PC-3 (cell line): ENCODE measurements around the gene CAPN8. TPM values are rescaled to one million over a fixed set of nuclear protein-coding genes. Genes with fewer than 3 reads are reported as not detected.

Source experiments
- ATAC-seq: fragments of 200-7000 bp; cut with Tn5 transposase; 2 replicates; pipeline ENCODE4 v1.9.1; 2020; ENCODE audit warnings: mild to moderate bottlenecking, moderate library complexity
- BruUV-seq: library from RNA; stranded (reverse); fragments of 400-500 nt; replicated peaks from 2 replicates; lab custom pipeline; 2021; lab: Mats Ljungman, UMichigan
- CTCF ChIA-PET: fragments of 300-600 bp; sonication (Branson Sonifier 250); formaldehyde crosslinking; loops from one replicate; lab custom pipeline; 2022; ENCODE audit warnings: antibody characterized with exemption; lab: Charles Lee
- POLR2A ChIA-PET: fragments of 300-600 bp; sonication (Branson Sonifier 250); formaldehyde crosslinking; loops from one replicate; lab custom pipeline; 2022; ENCODE audit warnings: antibody characterized with exemption; ENCODE audit not compliant: unreplicated experiment; lab: Charles Lee
- DNase-seq: peaks from one replicate; pipeline ENCODE4 v3.0.0-alpha.2; 2015
- H2AFZ ChIP-seq: fragments of 300-600 bp; sonication (generic); 2 replicates; pipeline ENCODE4 v1.6.0; 2016; ENCODE audit warnings: antibody characterized with exemption, low read length
- H3F3A ChIP-seq: fragments of 300-600 bp; sonication (generic); one replicate; pipeline ENCODE4 v1.6.0; 2017; ENCODE audit warnings: antibody characterized with exemption, low read length, control low read depth, mild to moderate bottlenecking; ENCODE audit not compliant: unreplicated experiment
- H3K27ac ChIP-seq: fragments of 300-600 bp; sonication (generic); 2 replicates; pipeline ENCODE4 v1.5.1; 2016; ENCODE audit warnings: mild to moderate bottlenecking, low read length
- H3K27me3 ChIP-seq: fragments of 300-600 bp; sonication (generic); 2 replicates; pipeline ENCODE4 v1.6.1; 2016; ENCODE audit warnings: low read length, mixed read lengths
- H3K36me3 ChIP-seq: fragments of 300-600 bp; sonication (generic); 2 replicates; pipeline ENCODE4 v1.6.1; 2016; ENCODE audit warnings: low read depth, mixed run types, low read length, mixed read lengths
- H3K4me1 ChIP-seq: fragments of 300-600 bp; sonication (generic); 2 replicates; pipeline ENCODE4 v1.5.1; 2016; ENCODE audit warnings: low read length; ENCODE audit not compliant: insufficient read depth
- H3K4me2 ChIP-seq: fragments of 300-600 bp; sonication (generic); 2 replicates; pipeline ENCODE4 v1.6.0; 2016; ENCODE audit warnings: low read length
- H3K4me3 ChIP-seq: fragments of 300-600 bp; sonication (generic); 2 replicates; pipeline ENCODE4 v1.5.1; 2016; ENCODE audit warnings: mild to moderate bottlenecking, low read length, mixed read lengths
- H3K79me2 ChIP-seq: fragments of 300-600 bp; sonication (generic); 2 replicates; pipeline ENCODE4 v1.6.1; 2017; ENCODE audit warnings: low read length, mixed read lengths
- H3K9ac ChIP-seq: fragments of 300-600 bp; sonication (generic); 2 replicates; pipeline ENCODE4 v1.6.0; 2016; ENCODE audit warnings: mild to moderate bottlenecking, low read length
- H3K9me2 ChIP-seq: fragments of 300-600 bp; sonication (generic); replicated peaks from 2 replicates; pipeline ENCODE4 v1.6.1; 2016; ENCODE audit warnings: mixed run types, low read length, mixed read lengths
- H3K9me3 ChIP-seq: fragments of 300-600 bp; sonication (generic); 2 replicates; pipeline ENCODE4 v1.6.1; 2016; ENCODE audit warnings: low read length, mixed read lengths
- H4K20me1 ChIP-seq: fragments of 300-600 bp; sonication (generic); 2 replicates; pipeline ENCODE4 v1.6.1; 2016; ENCODE audit warnings: low read length, mixed read lengths
- EZH2 ChIP-seq: fragments of 300-600 bp; sonication (generic); IDR thresholded peaks from one replicate; pipeline ENCODE4 v1.6.1; 2017; ENCODE audit warnings: antibody characterized with exemption, mild to moderate bottlenecking, low read length; ENCODE audit not compliant: unreplicated experiment
- EZH2phosphoT487 ChIP-seq: fragments of 300-600 bp; sonication (generic); IDR thresholded peaks from 2 replicates; pipeline ENCODE4 v1.6.1; 2018; ENCODE audit warnings: mild to moderate bottlenecking, antibody characterized with exemption, low read length, borderline replicate concordance
- intact Hi-C: fragments of 100-400 bp; cut with micrococcal nuclease; formaldehyde crosslinking; loops from 2 replicates; pipeline ENCODE4 v1.9.0; 2023
- total RNA-seq: library from RNA; depleted of rRNA; stranded (reverse); fragments of >200 nt; gene quantifications from 2 replicates; pipeline ENCODE4 v1.2.3, GENCODE V29; 2014
- TF ChIP-seq, protein P1 (sequence below): fragments of 300-600 bp; sonication (generic); conservative IDR thresholded peaks from 2 replicates; pipeline ENCODE4 v1.5.1; 2017; ENCODE audit warnings: antibody characterized with exemption, low read depth, mild to moderate bottlenecking, low read length

The CAPN8 gene
- total RNA-seq, 1 experiment from 2014 or later: 5.9 TPM

DNA sequence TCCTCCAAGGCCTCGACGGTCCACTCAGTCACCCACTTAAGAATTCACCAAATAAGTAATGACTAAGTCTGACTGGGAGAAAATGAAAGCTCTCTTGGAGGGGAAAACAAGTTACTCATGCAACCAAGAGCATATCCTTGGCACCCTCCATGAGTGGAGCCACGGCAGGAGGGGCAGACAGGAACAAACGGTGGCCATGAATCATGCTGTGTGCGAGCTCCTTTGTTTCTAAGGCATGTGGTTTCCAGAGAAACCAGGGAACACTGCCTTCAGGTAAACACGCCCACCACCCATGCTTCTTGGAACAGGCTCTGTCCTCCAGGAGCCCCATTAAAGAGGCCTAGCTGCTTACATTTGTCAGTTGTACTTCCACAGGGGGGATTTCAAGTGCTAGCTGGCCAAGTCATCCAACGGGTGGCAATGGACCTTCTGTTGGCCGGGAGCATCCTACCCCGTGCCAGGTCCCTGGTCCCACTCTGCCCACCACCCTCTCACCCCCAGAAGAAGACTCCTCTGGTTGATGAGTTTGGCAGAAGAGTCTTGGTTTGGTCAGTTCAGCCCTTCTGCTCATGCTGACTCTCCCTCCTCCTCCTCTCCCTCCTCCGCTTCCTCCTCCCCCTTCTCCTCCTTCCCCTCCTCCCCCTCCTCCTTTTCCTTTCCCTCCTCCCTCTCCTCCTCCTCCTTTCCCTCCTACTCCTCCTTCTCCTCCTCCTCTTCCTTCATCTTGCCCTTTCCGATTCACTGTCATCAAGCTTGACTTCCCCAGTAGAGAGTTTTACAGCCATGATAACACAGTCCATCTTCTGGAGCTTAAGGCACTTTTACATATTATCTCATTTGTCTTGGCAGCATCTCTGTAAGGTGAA is 164.7 kb downstream of the CAPN8 start:
- BruUV-seq: no TSS peak

DNA sequence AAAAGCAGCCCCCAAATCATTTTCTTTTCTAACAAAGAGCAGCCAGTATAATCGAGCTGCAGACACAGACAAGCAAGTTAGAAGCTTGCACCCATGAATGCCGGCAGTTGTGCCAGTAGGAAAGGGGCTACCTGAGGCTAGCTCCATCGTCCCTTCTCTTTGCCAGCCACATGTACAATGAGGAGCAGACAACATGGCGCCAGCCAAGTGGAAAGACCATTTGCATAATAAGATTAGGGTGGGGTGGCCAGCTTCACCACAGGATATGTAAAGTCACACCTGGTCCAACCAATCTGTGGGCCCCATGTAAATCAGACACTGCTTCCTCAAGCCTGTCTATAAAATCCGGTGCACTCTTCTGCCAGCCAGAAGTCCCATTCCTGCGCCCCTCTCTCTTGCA is 168.6 kb downstream of the CAPN8 start:
- H3K27me3 ChIP-seq: no peaks in the 10 kb centered on the region
- no TSS peak for BruUV-seq
- H3F3A ChIP-seq: no peaks in the 10 kb centered on the region
- intact Hi-C loops: no loop called here
- ATAC-seq (no peak), DNase-seq (no peak)
- TF ChIP-seq, protein P1, sequence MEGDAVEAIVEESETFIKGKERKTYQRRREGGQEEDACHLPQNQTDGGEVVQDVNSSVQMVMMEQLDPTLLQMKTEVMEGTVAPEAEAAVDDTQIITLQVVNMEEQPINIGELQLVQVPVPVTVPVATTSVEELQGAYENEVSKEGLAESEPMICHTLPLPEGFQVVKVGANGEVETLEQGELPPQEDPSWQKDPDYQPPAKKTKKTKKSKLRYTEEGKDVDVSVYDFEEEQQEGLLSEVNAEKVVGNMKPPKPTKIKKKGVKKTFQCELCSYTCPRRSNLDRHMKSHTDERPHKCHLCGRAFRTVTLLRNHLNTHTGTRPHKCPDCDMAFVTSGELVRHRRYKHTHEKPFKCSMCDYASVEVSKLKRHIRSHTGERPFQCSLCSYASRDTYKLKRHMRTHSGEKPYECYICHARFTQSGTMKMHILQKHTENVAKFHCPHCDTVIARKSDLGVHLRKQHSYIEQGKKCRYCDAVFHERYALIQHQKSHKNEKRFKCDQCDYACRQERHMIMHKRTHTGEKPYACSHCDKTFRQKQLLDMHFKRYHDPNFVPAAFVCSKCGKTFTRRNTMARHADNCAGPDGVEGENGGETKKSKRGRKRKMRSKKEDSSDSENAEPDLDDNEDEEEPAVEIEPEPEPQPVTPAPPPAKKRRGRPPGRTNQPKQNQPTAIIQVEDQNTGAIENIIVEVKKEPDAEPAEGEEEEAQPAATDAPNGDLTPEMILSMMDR: no peak
- TF ChIP-seq EZH2 (no peak), EZH2phosphoT487 (no peak)
- H4K20me1 ChIP-seq: no peaks in the 10 kb centered on the region
- no peak overlapping the region for H2AFZ ChIP-seq
- H3K27ac ChIP-seq: no peak overlapping the region
- H3K9me2 ChIP-seq: no peaks in the 10 kb centered on the region
- no peaks in the 10 kb centered on the region for H3K79me2 ChIP-seq
- no peaks in the 10 kb centered on the region for H3K36me3 ChIP-seq
- no peak overlapping the region for H3K9ac ChIP-seq
- POLR2A ChIA-PET: no interaction called here
- H3K4me3 ChIP-seq: no peak overlapping the region
- no peak overlapping the region for H3K4me2 ChIP-seq
- CTCF ChIA-PET: no interaction called here
- peaks cover 22% of the 10 kb centered on the region for H3K4me1 ChIP-seq
- H3K9me3 ChIP-seq: no peaks in the 10 kb centered on the region

More for the DNA sequence above, 164.7 kb downstream of the CAPN8 start:
- ChIA-PET CTCF (interaction anchor here (0.7 to 0.9 kb wide), 2 partner anchors 367 to 377 kb away, joined by 3 to 5 read pairs; no protein-coding TSS in a partner anchor), POLR2A (no interaction called here)
- peaks cover 39% of the 10 kb centered on the region for H3K4me1 ChIP-seq
- no peaks in the 10 kb centered on the region for H3K79me2 ChIP-seq
- H3K27ac ChIP-seq: peak overlapping the region; percentile 96
- peak; percentile 99 for DNase-seq
- intact Hi-C loops: loop anchor here (1.0 to 5.0 kb wide), 2 partner anchors 18 to 142 kb away; no protein-coding TSS in a partner anchor
- no peaks in the 10 kb centered on the region for H3K9me2 ChIP-seq
- TF ChIP-seq, protein P1: no peak
- TF ChIP-seq EZH2phosphoT487 (no peak), EZH2 (no peak)
- peak overlapping the region; percentile 68 for H3K4me2 ChIP-seq
- no peaks in the 10 kb centered on the region for H3K36me3 ChIP-seq
- peak overlapping the region; percentile 73 for H3K9ac ChIP-seq
- no peak overlapping the region for H3K4me3 ChIP-seq
- no peaks in the 10 kb centered on the region for H3F3A ChIP-seq
- no peaks in the 10 kb centered on the region for H4K20me1 ChIP-seq
- no peaks in the 10 kb centered on the region for H3K9me3 ChIP-seq
- no peaks in the 10 kb centered on the region for H3K27me3 ChIP-seq
- ATAC-seq: peak; percentile 88
- peak overlapping the region; percentile 55 for H2AFZ ChIP-seq
